Measurements from ENCODE around the gene ODC1.
"Not testable (repeated sequence)": the region's sequence is repeated elsewhere in the genome, so short reads cannot be mapped to it uniquely, and the experiment has no call there.

Gene ODC1

GRCh38 chr2:10452312-10452711 is 4.2 kb upstream of the ODC1 start:
- DNase-seq: peak; percentile 25

- DNase-seq: no peak
Measured at GRCh38 chr2:10451819-10452218, 3.7 kb upstream of the ODC1 start.

GRCh38 chr2:10449838-10450691 is 1.9 kb upstream of the ODC1 start:
- no peak for DNase-seq

GRCh38 chr2:10449486-10449831 is 1.3 kb upstream of the ODC1 start:
- DNase-seq: no peak

GRCh38 chr2:10448576-10449485 is 704 bp upstream of the ODC1 start:
- DNase-seq: peak; percentile 88

GRCh38 chr2:10447300-10447894 is 730 bp downstream of the ODC1 start:
- DNase-seq: peak; percentile 51

GRCh38 chr2:10446631-10447030 is 1.5 kb downstream of the ODC1 start:
- DNase-seq: no peak

- DNase-seq: no peak
Measured at GRCh38 chr2:10444463-10444862, 3.7 kb downstream of the ODC1 start.

GRCh38 chr2:10442469-10443126 is 5.5 kb downstream of the ODC1 start:
- DNase-seq: not testable (repeated sequence)

- no peak for DNase-seq
Measured at GRCh38 chr2:10441948-10442347, 6.2 kb downstream of the ODC1 start.

GRCh38 chr2:10440736-10441135 is 7.4 kb downstream of the ODC1 start:
- DNase-seq: no peak

GRCh38 chr2:10439971-10440370 is 8.2 kb downstream of the ODC1 start:
- DNase-seq: no peak

- DNase-seq: no peak
Measured at GRCh38 chr2:10439185-10439879, 8.8 kb downstream of the ODC1 start.

- DNase-seq: no peak
Measured at GRCh38 chr2:10438688-10439087, 9.4 kb downstream of the ODC1 start.

- DNase-seq: no peak
Measured at GRCh38 chr2:10437806-10438205, 10.3 kb downstream of the ODC1 start.

- no peak for DNase-seq
Measured at GRCh38 chr2:10436583-10437110, 11.5 kb downstream of the ODC1 start.

- DNase-seq: no peak
Measured at GRCh38 chr2:10435820-10436204, 12.3 kb downstream of the ODC1 start.

- DNase-seq: peak; percentile 58
Measured at GRCh38 chr2:10434886-10435819, 13.0 kb downstream of the ODC1 start.

- no peak for DNase-seq
Measured at GRCh38 chr2:10433947-10434885, 13.9 kb downstream of the ODC1 start.

Measured in NCI-H1092 treated with DMSO at 0.1 percent for 48 hours (cell line).